MCF 10A (cell line): Measurements from ENCODE around the gene CCDC167. TPM values are rescaled to one million over a fixed set of nuclear protein-coding genes. Genes with fewer than 3 reads are reported as not detected.

Experiments
- BruUV-seq: library from RNA; stranded (reverse); fragments of 400-500 nt; replicated peaks from 2 replicates; lab custom pipeline; 2021; lab: Mats Ljungman, UMichigan
- CTCF ChIA-PET: fragments of 300-600 bp; sonication (Branson Sonifier 250); formaldehyde crosslinking; extraction: SDS; loops from one replicate; lab custom pipeline; 2021; ENCODE audit warnings: antibody characterized with exemption, inconsistent platforms; lab: Yijun Ruan, JAX
- POLR2A ChIA-PET: fragments of 300-600, 350-650 bp; sonication (Branson Sonifier 250); formaldehyde crosslinking; extraction: SDS; loops from one replicate; lab custom pipeline; 2020; ENCODE audit warnings: antibody characterized with exemption, inconsistent platforms; lab: Yijun Ruan, JAX
- DNase-seq: peaks from one replicate; pipeline ENCODE4 v3.0.0-alpha.2; 2018; ENCODE audit not compliant: unreplicated experiment
- H3K27ac Mint-ChIP-seq: one replicate; pipeline ENCODE4 v1.8.0; 2022; ENCODE audit warnings: mild to moderate bottlenecking, low read depth, mixed read lengths; ENCODE audit not compliant: unreplicated experiment
- H3K27me3 Mint-ChIP-seq: one replicate; pipeline ENCODE4 v1.8.0; 2022; ENCODE audit warnings: mixed read lengths; ENCODE audit not compliant: insufficient read depth, unreplicated experiment
- H3K36me3 Mint-ChIP-seq: one replicate; pipeline ENCODE4 v1.8.0; 2022; ENCODE audit warnings: mild to moderate bottlenecking, moderate library complexity, mixed read lengths; ENCODE audit not compliant: insufficient read depth, unreplicated experiment
- H3K4me1 Mint-ChIP-seq: one replicate; pipeline ENCODE4 v1.8.0; 2022; ENCODE audit warnings: mixed read lengths; ENCODE audit not compliant: insufficient read depth, unreplicated experiment
- H3K4me3 Mint-ChIP-seq: one replicate; pipeline ENCODE4 v1.8.0; 2022; ENCODE audit warnings: mild to moderate bottlenecking, moderate library complexity, mixed read lengths; ENCODE audit not compliant: unreplicated experiment
- H3K9me3 Mint-ChIP-seq: one replicate; pipeline ENCODE4 v1.8.0; 2022; ENCODE audit warnings: mixed read lengths; ENCODE audit not compliant: unreplicated experiment
- CTCF ChIP-seq: fragments of 200-600 bp; IDR thresholded peaks from one replicate; pipeline ENCODE4 v1.8.0; 2022; ENCODE audit warnings: antibody characterized with exemption, mild to moderate bottlenecking; ENCODE audit not compliant: unreplicated experiment
- intact Hi-C: fragments of 100-400 bp; cut with micrococcal nuclease; formaldehyde crosslinking; loops from 2 replicates; pipeline ENCODE4 v1.14.1; 2022
- total RNA-seq: library from RNA; stranded (reverse); gene quantifications from 2 replicates; pipeline ENCODE4 v1.2.3, GENCODE V29; 2022

Gene CCDC167
- total RNA-seq, 1 experiment from 2014 or later, result 24.4 TPM

GRCh38 chr6:37491830-37492208 is 7.9 kb downstream of the CCDC167 start:
- intact Hi-C loops, result no loop called here
- Mint-ChIP-seq H3K4me3 (no peak overlapping the region), H3K36me3 (peaks cover 12% of the 10 kb centered on the region), H3K27me3 (no peaks in the 10 kb centered on the region), H3K9me3 (no peaks in the 10 kb centered on the region), H3K27ac (no peak overlapping the region), H3K4me1 (peaks cover 10% of the 10 kb centered on the region)
- ChIA-PET CTCF (interaction anchor here (0.5 to 2.2 kb wide), 3 partner anchors 115 to 631 kb away, joined by 3 to 8 read pairs (median 4); no protein-coding TSS in a partner anchor), POLR2A (no interaction called here)
- no peak for DNase-seq
- TF ChIP-seq CTCF, result no peak
- BruUV-seq, result no TSS peak

GRCh38 chr6:37491171-37491829 is 8.4 kb downstream of the CCDC167 start:
- H3K27ac Mint-ChIP-seq, result no peak overlapping the region
- H3K9me3 Mint-ChIP-seq, result no peaks in the 10 kb centered on the region
- ChIA-PET CTCF (interaction anchor here (0.6 to 2.2 kb wide), 4 partner anchors 115 to 1602 kb away, joined by 3 to 8 read pairs (median 4); no protein-coding TSS in a partner anchor), POLR2A (no interaction called here)
- H3K36me3 Mint-ChIP-seq, result peaks cover 12% of the 10 kb centered on the region
- intact Hi-C loops, result no loop called here
- H3K27me3 Mint-ChIP-seq, result no peaks in the 10 kb centered on the region
- no peak overlapping the region for H3K4me3 Mint-ChIP-seq
- DNase-seq, result no peak
- H3K4me1 Mint-ChIP-seq, result peaks cover 10% of the 10 kb centered on the region
- BruUV-seq, result no TSS peak
- no peak for TF ChIP-seq CTCF

- CTCF ChIA-PET, result interaction anchor here (0.5 to 2.2 kb wide), 5 partner anchors 48 to 1603 kb away, joined by 3 to 8 read pairs (median 4); no protein-coding TSS in a partner anchor
Observed at GRCh38 chr6:37490536-37491170, 9.0 kb downstream of the CCDC167 start.

More at GRCh38 chr6:37490536-37491170, 9.0 kb downstream of the CCDC167 start:
- Mint-ChIP-seq H3K27me3 (no peaks in the 10 kb centered on the region), H3K4me1 (peaks cover 10% of the 10 kb centered on the region), H3K9me3 (no peaks in the 10 kb centered on the region), H3K27ac (no peak overlapping the region), H3K36me3 (peaks cover 12% of the 10 kb centered on the region), H3K4me3 (no peak overlapping the region)
- intact Hi-C loops, result no loop called here
- POLR2A ChIA-PET, result no interaction called here
- no peak for DNase-seq
- no peak for TF ChIP-seq CTCF
- BruUV-seq, result no TSS peak
